SH-SY5Y (cell line): ENCODE measurements around the gene MCF2L.

Experiments
- GATA2 ChIP-seq: IDR thresholded peaks from 2 replicates; pipeline ENCODE4 v1.6.1; 2011; ENCODE audit warnings: mild to moderate bottlenecking, low read depth, low read length
- GATA3 ChIP-seq: IDR thresholded peaks from 2 replicates; pipeline ENCODE4 v1.6.1; 2011; ENCODE audit warnings: low read depth, mild to moderate bottlenecking, low read length, moderate library complexity

DNA sequence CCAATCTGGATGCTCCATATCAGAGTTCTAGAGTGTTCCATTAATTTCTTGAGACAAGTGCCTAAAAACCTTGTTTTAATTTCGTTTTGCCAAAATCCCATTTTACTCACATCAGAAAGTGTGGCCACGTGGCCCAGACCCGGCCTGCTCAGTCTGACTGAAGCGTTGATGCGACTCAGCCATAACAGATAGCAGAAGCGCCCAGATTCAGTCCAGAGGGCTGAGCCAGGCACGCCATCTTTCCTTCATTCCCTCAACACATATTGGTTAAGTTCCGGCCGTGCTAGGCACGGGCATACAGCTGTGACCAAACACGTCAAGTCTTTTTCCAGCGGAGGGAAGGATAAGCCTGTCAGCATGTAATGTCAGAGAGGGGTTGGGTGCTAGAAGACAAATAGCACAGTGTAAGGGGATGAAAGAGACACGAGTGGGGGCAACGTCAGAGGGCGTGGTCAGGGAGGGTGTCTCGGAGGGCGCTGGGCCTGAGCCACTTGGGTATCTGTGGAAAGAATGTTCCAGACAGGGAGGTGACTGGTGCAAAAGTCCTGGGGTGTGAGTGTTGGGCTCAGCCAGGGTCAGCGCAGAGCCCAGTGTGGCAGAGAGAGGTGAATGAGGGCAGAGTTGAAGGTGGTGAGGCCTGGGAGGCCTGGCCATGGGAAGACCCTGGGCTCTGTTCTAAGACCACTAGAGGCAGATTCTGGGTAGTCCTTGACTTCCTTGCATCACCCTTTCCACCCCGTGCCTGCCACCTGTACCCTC is 156.7 kb downstream of the MCF2L start:
- TF ChIP-seq GATA2: no peak
- TF ChIP-seq GATA3: no peak
